ENCODE data around the gene CAMSAP1. TPM values are rescaled to one million over a fixed set of nuclear protein-coding genes. Genes with fewer than 3 reads are reported as not detected.

Gene CAMSAP1
- total and polyA plus RNA-seq, 2 of the 4 experiments (the other 2 are of a cell fraction): 8.2 to 19.5 TPM

GRCh38 chr9:135764731-135765130 lies 142.6 kb downstream of the CAMSAP1 start:
- Histone ChIP-seq H3K4me2 (ENCODE audit: low read depth, low read length) (no peak overlapping the region), H2BK15ac (ENCODE audit: low read depth, low read length) (no peak overlapping the region), H3K4me3 (ENCODE audit: insufficient read depth, low read depth, low read length) (no peak overlapping the region), H3K9me3 (ENCODE audit: control insufficient read depth, insufficient read depth, low read length) (peaks cover 19% of the 10 kb centered on the region), H2AK9ac (replicated peaks; ENCODE audit: low read depth, low read length, poor library complexity) (no peak overlapping the region), H4K5ac (ENCODE audit: low read depth, low read length) (no peak overlapping the region), H3K56ac (ENCODE audit: extremely low read depth, insufficient read depth, low read length) (no peak overlapping the region), H3K27me3 (ENCODE audit: control insufficient read depth, insufficient read depth, low read length) (no peaks in the 10 kb centered on the region), H4K91ac (ENCODE audit: insufficient read depth, low read depth, low read length) (no peak overlapping the region), H2BK120ac (ENCODE audit: low read depth, low read length) (no peak overlapping the region), H3K9ac (ENCODE audit: low read depth, low read length) (no peak overlapping the region), H2BK20ac (ENCODE audit: low read depth, low read length) (no peak overlapping the region), H2AK5ac (ENCODE audit: low read depth, low read length) (no peak overlapping the region), H3K4me1 (ENCODE audit: control insufficient read depth, insufficient read depth, low read length) (no peaks in the 10 kb centered on the region), H3K36me3 (ENCODE audit: control insufficient read depth, insufficient read depth, low read length) (no peaks in the 10 kb centered on the region), H3K27ac (ENCODE audit: insufficient read depth, low read length) (no peak overlapping the region), H2BK5ac (ENCODE audit: low read depth, low read length, poor library complexity, severe bottlenecking) (no peak overlapping the region), H3K23ac (ENCODE audit: low read depth, low read length) (no peak overlapping the region), H4K8ac (ENCODE audit: low read depth in 2 of 2, low read length in 2 of 2) (no peak overlapping the region), H2AFZ (replicated peaks; ENCODE audit: low read length, poor library complexity) (no peak overlapping the region), H3K9me1 (ENCODE audit: insufficient read depth, low read length) (no peaks in the 10 kb centered on the region), H3K14ac (replicated peaks; ENCODE audit: low read depth, low read length) (no peak overlapping the region), H4K20me1 (ENCODE audit: insufficient read depth, low read length) (no peaks in the 10 kb centered on the region), H3K4ac (ENCODE audit: low read depth, low read length) (no peak overlapping the region), H3K18ac (ENCODE audit: low read depth, low read length) (no peak overlapping the region), H3K79me1 (ENCODE audit: low read depth in 1 of 2, low read length in 2 of 2) (no peaks in the 10 kb centered on the region)
- in situ Hi-C loops (cut with MboI; ENCODE audit: low sequenced_read_pairs): no loop called here
- intact Hi-C loops (cut with micrococcal nuclease): no loop called here
- DNase-seq: no peak
- TF ChIP-seq MAFK (IDR thresholded peaks at IDR 0.05; ENCODE audit: low read depth, low read length) (no peak), BHLHE40 (IDR thresholded peaks at IDR 0.05; ENCODE audit: low read depth, low read length) (no peak), USF2 (IDR thresholded peaks at IDR 0.05; ENCODE audit: low read depth, low read length) (no peak), CEBPB (IDR thresholded peaks at IDR 0.05; ENCODE audit: low read depth, low read length) (no peak), FOS (IDR thresholded peaks at IDR 0.05; ENCODE audit: low read depth, low read length) (no peak), CHD1 (IDR thresholded peaks at IDR 0.05; ENCODE audit: low read depth, low read length) (no peak), ELK1 (IDR thresholded peaks at IDR 0.05; ENCODE audit: borderline replicate concordance, low read depth, low read length) (no peak), NFE2L2 (IDR thresholded peaks at IDR 0.05; ENCODE audit: low read depth, low read length) (no peak), MAZ (IDR thresholded peaks at IDR 0.05; ENCODE audit: borderline replicate concordance, low read depth, low read length) (no peak), CTCF (conservative IDR thresholded peaks at IDR 0.05; ENCODE audit: low read depth, low read length) (no peak), RAD21 (IDR thresholded peaks at IDR 0.05; ENCODE audit: low read length) (no peak), RCOR1 (IDR thresholded peaks at IDR 0.05; ENCODE audit: insufficient replicate concordance, low read length) (no peak)
- BruUV-seq (replicated peaks): no TSS peak
- ATAC-seq (ENCODE audit: low read depth): no peak
- ChIA-PET CTCF (no interaction called here), POLR2A (ENCODE audit: unreplicated experiment) (no interaction called here)
- 74% methylated on average over 9 of the region's 19 CpGs; no CpG with 5 or more reads in 1 of the 2 experiments for WGBS, 2 experiments (ENCODE audit: extremely low coverage in 2 of 2, insufficient read length in 1 of 2)
- dilution Hi-C loops (cut with HindIII; ENCODE audit: low sequenced_read_pairs, unreplicated experiment): no loop called here

Data from IMR-90 (cell line).